Ovary (tissue), 10 donors: ENCODE results near the gene SH3PXD2A. TPM values are rescaled to one million over a fixed set of nuclear protein-coding genes. Genes with fewer than 3 reads are reported as not detected.
A peak's percentile ranks its signal among the peaks of the same experiment; 100 is the strongest.

Experiments
- DNase-seq, 5 donors: peaks; one replicate each; pipeline ENCODE4 v3.0.0-alpha.2; 2019 to 2020
- H3K27ac ChIP-seq, 2 donors: fragments of 200-600 bp; one replicate each; pipeline versions ENCODE4 v1.5.1 to v1.8.0; 2019 to 2022
- H3K27me3 ChIP-seq: fragments of 200-600 bp; one replicate; pipeline ENCODE4 v1.8.0; 2022
- H3K36me3 ChIP-seq: fragments of 200-600 bp; sonication (generic); one replicate; pipeline ENCODE4 v1.5.1; 2019
- H3K4me1 ChIP-seq: one replicate; pipeline ENCODE4 v1.8.1; 2013; ENCODE audit warnings: mild to moderate bottlenecking, moderate library complexity; ENCODE audit not compliant: insufficient read depth
- H3K4me3 ChIP-seq: fragments of 200-600 bp; sonication (generic); one replicate; pipeline ENCODE4 v1.5.1; 2017
- H3K9me3 ChIP-seq, 2 donors: fragments of 200-600 bp in 1 of 2; sonication (generic) in 1 of 2; one replicate each; pipeline versions ENCODE4 v1.5.1 to v1.8.1; 2013 to 2019; ENCODE audit warnings: mild to moderate bottlenecking in 1 of 2, moderate library complexity in 1 of 2
- EP300 ChIP-seq: sonication (generic); formaldehyde crosslinking; IDR thresholded peaks from one replicate; pipeline ENCODE4 v1.6.1; 2017; ENCODE audit warnings: antibody characterized with exemption
- POLR2A ChIP-seq: fragments of 450-650 bp; IDR thresholded peaks from one replicate; pipeline ENCODE4 v1.6.1; 2017; ENCODE audit warnings: antibody characterized with exemption, mild to moderate bottlenecking, moderate library complexity
- WGBS, 3 donors: extraction: QIAGEN DNeasy Blood & Tissue Kit in 1 of 3; methylation state at CpG; one replicate each; pipeline versions ENCODE4 v1.1.5 to v1.1.7; 2013 to 2017; 5-methylcytosine and 5-hydroxymethylcytosine counted together
- intact Hi-C, 4 donors: fragments of 100-400 bp; cut with DNase I; formaldehyde crosslinking; loops; one replicate each; pipeline versions ENCODE4 v1.11.0 to v1.15.1; 2022 to 2023
- long read RNA-seq, 3 donors: library from polyadenylated mRNA in 2 of 3; unstranded in 2 of 3; transcript quantifications; one replicate each; pipeline ENCODE4 v2.0.0 and lab custom pipeline, GENCODE V29; 2021 to 2026
- polyA plus RNA-seq, 2 donors: library from polyadenylated mRNA; stranded (reverse); fragments of 200-250 nt in 1 of 2; fragments of 350-450 nt in 1 of 2; fragmentation: Illumina TruSeq in 1 of 2; extraction: RNeasy Lipid Tissue Mini Kit (QIAGEN cat#74804) in 1 of 2; gene quantifications; one replicate each; pipeline ENCODE4 v1.2.3, GENCODE V29; 2013 to 2014
- total RNA-seq, 7 donors: library from RNA; depleted of rRNA in 2 of 7; stranded (reverse); fragments of >200 nt in 2 of 7; fragmentation: NEBNext Ultra II Directional in 3 of 7; extraction: Animal tissue kit (Norgen Biotek cat#: 25700) in 3 of 7; gene quantifications; one replicate each; pipeline versions ENCODE4 v1.1.0 to v1.2.4, GENCODE V29; 2016 to 2023
- TF ChIP-seq, protein P1 (sequence below), 3 donors: fragments of 450-650 bp in 2 of 3; fragments of 200-600 bp in 1 of 3; IDR thresholded peaks; one replicate each; pipeline versions ENCODE4 v1.5.1 to v1.8.0; 2016 to 2022; ENCODE audit warnings: antibody characterized with exemption in 3 of 3, mild to moderate bottlenecking in 1 of 3
- donor health status: DM: no; HTN: no; CAD: no; lungs with moderate emphysema.
- donor health status: DM: no; HTN: no; CAD: no.
- donor health status: Bipolar disorder and iron deficiency.
- donor health status: DM: yes; HTN: yes; CAD: no.
- donor health status: DM: no; HTN: no; CAD: no.
- donor health status: DM: yes; HTN: yes; CAD: no.

SH3PXD2A gene, protein sequence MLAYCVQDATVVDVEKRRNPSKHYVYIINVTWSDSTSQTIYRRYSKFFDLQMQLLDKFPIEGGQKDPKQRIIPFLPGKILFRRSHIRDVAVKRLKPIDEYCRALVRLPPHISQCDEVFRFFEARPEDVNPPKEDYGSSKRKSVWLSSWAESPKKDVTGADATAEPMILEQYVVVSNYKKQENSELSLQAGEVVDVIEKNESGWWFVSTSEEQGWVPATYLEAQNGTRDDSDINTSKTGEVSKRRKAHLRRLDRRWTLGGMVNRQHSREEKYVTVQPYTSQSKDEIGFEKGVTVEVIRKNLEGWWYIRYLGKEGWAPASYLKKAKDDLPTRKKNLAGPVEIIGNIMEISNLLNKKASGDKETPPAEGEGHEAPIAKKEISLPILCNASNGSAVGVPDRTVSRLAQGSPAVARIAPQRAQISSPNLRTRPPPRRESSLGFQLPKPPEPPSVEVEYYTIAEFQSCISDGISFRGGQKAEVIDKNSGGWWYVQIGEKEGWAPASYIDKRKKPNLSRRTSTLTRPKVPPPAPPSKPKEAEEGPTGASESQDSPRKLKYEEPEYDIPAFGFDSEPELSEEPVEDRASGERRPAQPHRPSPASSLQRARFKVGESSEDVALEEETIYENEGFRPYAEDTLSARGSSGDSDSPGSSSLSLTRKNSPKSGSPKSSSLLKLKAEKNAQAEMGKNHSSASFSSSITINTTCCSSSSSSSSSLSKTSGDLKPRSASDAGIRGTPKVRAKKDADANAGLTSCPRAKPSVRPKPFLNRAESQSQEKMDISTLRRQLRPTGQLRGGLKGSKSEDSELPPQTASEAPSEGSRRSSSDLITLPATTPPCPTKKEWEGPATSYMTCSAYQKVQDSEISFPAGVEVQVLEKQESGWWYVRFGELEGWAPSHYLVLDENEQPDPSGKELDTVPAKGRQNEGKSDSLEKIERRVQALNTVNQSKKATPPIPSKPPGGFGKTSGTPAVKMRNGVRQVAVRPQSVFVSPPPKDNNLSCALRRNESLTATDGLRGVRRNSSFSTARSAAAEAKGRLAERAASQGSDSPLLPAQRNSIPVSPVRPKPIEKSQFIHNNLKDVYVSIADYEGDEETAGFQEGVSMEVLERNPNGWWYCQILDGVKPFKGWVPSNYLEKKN
- total RNA-seq (10 to 100 TPM; 15.3 to 82.9 (median 58.8) TPM), polyA plus RNA-seq (10 to 100 TPM; 29.3 to 37.4 TPM)
- long read RNA-seq, donor 1, partial matches to known transcripts: 17 of 93 reads
- long read RNA-seq, donor 1, other reads (novel, unspliced or antisense): 76 of 93 reads
- long read RNA-seq, donor 2: 0 reads
- long read RNA-seq, donor 3, partial matches to known transcripts: 8 of 66 reads
- long read RNA-seq, donor 3, other reads (novel, unspliced or antisense): 58 of 66 reads

DNA sequence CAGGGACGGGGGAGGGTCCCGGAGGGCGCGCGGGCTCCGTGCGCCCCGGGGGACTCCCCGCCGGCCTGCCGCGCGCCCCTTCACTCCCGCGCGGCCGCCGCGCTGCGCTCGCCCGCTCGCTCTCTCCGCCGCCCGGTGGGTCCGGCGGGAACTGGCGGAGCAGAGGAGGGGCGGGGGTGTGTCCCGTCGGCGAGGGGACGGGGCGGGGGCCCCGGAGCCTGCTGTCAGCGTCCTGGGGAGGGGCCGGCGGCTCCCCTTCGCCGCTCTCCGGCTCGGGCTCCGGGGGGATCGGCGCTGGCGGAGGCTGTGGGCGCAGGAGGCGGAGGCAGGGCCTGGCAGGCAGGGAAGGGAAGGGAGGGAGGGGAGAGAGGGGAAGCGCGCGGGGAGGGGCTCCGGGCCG is at the start of gene SH3PXD2A:
SH3PXD2A (minus strand) TSS at position 153 of the 400 bp plus-strand sequence. CDS start 310 bp downstream, outside the sequence.
- H3K9me3 ChIP-seq: no peaks in the 10 kb centered on the region
- DNase-seq: peak; percentile 44 to 75 (median 70)
- peak within 1 kb of the TSS; percentile 66 for H3K4me3 ChIP-seq
- no peaks in the 10 kb centered on the region for H3K36me3 ChIP-seq
- peaks cover 21% of the 10 kb centered on the region for H3K4me1 ChIP-seq
- TF ChIP-seq, protein P1, sequence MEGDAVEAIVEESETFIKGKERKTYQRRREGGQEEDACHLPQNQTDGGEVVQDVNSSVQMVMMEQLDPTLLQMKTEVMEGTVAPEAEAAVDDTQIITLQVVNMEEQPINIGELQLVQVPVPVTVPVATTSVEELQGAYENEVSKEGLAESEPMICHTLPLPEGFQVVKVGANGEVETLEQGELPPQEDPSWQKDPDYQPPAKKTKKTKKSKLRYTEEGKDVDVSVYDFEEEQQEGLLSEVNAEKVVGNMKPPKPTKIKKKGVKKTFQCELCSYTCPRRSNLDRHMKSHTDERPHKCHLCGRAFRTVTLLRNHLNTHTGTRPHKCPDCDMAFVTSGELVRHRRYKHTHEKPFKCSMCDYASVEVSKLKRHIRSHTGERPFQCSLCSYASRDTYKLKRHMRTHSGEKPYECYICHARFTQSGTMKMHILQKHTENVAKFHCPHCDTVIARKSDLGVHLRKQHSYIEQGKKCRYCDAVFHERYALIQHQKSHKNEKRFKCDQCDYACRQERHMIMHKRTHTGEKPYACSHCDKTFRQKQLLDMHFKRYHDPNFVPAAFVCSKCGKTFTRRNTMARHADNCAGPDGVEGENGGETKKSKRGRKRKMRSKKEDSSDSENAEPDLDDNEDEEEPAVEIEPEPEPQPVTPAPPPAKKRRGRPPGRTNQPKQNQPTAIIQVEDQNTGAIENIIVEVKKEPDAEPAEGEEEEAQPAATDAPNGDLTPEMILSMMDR (IDR thresholded peaks at IDR 0.05): peak in 2 of 3 donors; percentile 31 to 39
- no peak for TF ChIP-seq POLR2A
- 0 to 1% (median 1%) methylated on average over 11 to 54 of the region's 54 CpGs for WGBS, 3 donors
- peak within 1 kb of the TSS; percentile 82 to 83 for H3K27ac ChIP-seq
- intact Hi-C loops: loop anchor here in 1 of 4 donors (10.0 kb wide), 1 partner anchor 81 kb away; no protein-coding TSS in a partner anchor
- H3K27me3 ChIP-seq: no peaks in the 10 kb centered on the region

DNA sequence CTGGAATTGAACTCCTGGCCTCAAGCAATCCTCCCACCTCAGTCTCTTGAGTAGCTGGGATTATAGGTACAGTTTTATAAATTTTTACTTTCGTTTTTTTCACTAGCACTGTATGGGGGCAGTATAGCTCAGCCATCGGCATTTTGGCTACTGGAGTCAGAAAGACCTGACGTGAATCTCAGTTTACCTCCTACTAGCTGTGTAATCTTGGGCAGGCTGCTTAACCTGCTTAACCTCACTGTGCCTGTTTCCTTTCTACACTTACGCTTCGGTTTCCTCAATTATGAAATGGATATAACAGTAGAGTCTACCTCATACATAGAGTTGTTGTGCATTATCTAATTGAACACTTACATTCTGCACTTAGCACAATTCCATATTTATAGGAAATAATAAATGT is 45.9 kb upstream of the SH3PXD2A start:
- H3K27ac ChIP-seq: no peak overlapping the region
- H3K27me3 ChIP-seq: no peaks in the 10 kb centered on the region
- no peak for DNase-seq
- no peak overlapping the region for H3K4me3 ChIP-seq
- TF ChIP-seq EP300: no peak
- no peak for TF ChIP-seq POLR2A
- TF ChIP-seq, protein P1 (IDR thresholded peaks at IDR 0.05): no peak
- 82 to 84% (median 83%) methylated on average over 5 of the region's 5 CpGs for WGBS, 3 donors
- intact Hi-C loops: loop anchor here in 2 of 4 donors (10.0 kb wide), 2 partner anchors 64 to 434 kb away; partner anchors contain the start of genes ITPRIP (in 1 of the 2) and SLK (in 1 of the 2)
- H3K4me1 ChIP-seq: peaks cover 6% of the 10 kb centered on the region
- H3K36me3 ChIP-seq: no peaks in the 10 kb centered on the region
- H3K9me3 ChIP-seq: no peaks in the 10 kb centered on the region

DNA sequence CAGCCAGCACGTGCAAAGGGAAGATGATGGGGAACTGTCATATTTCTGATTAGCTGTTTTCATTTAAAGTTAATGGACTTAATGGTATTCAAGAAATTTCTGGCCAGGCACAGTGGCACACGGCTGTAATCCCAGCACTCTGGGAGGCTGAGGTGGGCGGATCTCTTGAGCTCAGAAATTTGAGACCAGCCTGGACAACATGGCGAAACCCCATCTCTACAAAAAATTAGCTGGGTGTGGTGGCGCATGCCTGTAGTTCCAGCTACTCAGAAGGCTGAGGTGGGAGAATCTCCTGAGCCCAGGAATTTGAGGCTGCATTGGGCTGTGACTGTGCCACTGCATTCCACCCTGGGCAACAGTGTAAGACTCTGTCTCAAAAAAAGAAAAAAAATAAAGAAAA is 43.9 kb upstream of the SH3PXD2A start:
- DNase-seq: no peak
- intact Hi-C loops: no loop called here
- Histone ChIP-seq H3K4me3 (no peak overlapping the region), H3K9me3 (no peaks in the 10 kb centered on the region), H3K27me3 (no peaks in the 10 kb centered on the region), H3K36me3 (no peaks in the 10 kb centered on the region), H3K27ac (no peak overlapping the region), H3K4me1 (peaks cover 13% of the 10 kb centered on the region)
- WGBS, 3 donors: 93 to 97% (median 93%) methylated on average over 5 of the region's 5 CpGs
- TF ChIP-seq POLR2A (no peak), EP300 (no peak)
- TF ChIP-seq, protein P1 (IDR thresholded peaks at IDR 0.05): no peak
